K562 (cell line): Measurements from ENCODE around the gene PCBP4. TPM values are rescaled to one million over a fixed set of nuclear protein-coding genes. Genes with fewer than 3 reads are reported as not detected.

ENCODE experiments used
- CEBPB ChIP-seq: fragments of 450-650 bp; IDR thresholded peaks from 2 replicates; pipeline ENCODE4 v1.6.1; 2016; ENCODE audit warnings: missing genetic modification characterization, missing compliant biosample characterization
- CHD2 ChIP-seq: IDR thresholded peaks from 2 replicates; pipeline ENCODE4 v1.6.1; 2011; ENCODE audit warnings: low read depth, low read length
- GABPB1 ChIP-seq: sonication (generic); formaldehyde crosslinking; IDR thresholded peaks from 2 replicates; pipeline ENCODE4 v1.8.0; 2022; ENCODE audit warnings: mild to moderate bottlenecking, missing genetic modification reagents
- HNRNPK ChIP-seq: fragments of 200-400 bp; formaldehyde crosslinking; IDR thresholded peaks from one replicate; pipeline ENCODE4 v1.6.1; 2018; ENCODE audit warnings: mild to moderate bottlenecking, low read depth, low read length; ENCODE audit not compliant: poor library complexity, severe bottlenecking
- NFATC3 ChIP-seq: fragments of 450-650 bp; IDR thresholded peaks from 2 replicates; pipeline ENCODE4 v1.6.1; 2017; ENCODE audit warnings: mild to moderate bottlenecking
- TRIM24 ChIP-seq, 2 experiments: fragments of 450-650 bp; IDR thresholded peaks; 2 replicates each; pipeline ENCODE4 v1.6.1; 2016
- ZNF764 ChIP-seq: fragments of 250-450 bp; sonication (Bioruptor Pico); IDR thresholded peaks from 2 replicates; pipeline ENCODE4 v1.4.0; 2020; ENCODE audit warnings: low read depth, mild to moderate bottlenecking, moderate library complexity
- polyA plus RNA-seq, 8 experiments: library from polyadenylated mRNA; depleted of rRNA in 4 of 8; stranded (reverse) in 5 of 8; unstranded in 3 of 8; fragments of >200 nt; fragmentation: Nextera tagmentation in 2 of 8; fragmentation: Illumina TruSeq in 1 of 8; extraction: Ambion mirVana in 2 of 8; extraction: Trizol in 1 of 8; gene quantifications; 2 replicates each; pipeline versions ENCODE4 v1.2.1 to v1.2.3, GENCODE V29; 2011 to 2014; ENCODE audit warnings: inconsistent platforms in 1 of 8, missing spikeins in 1 of 8
- total RNA-seq, 7 experiments: library from RNA; depleted of rRNA in 6 of 7; stranded (reverse); fragments of >200 nt in 6 of 7; fragmentation: Illumina TruSeq in 2 of 7; extraction: Trizol in 2 of 7; gene quantifications; 2 replicates each; pipeline versions ENCODE4 v1.2.1 to v1.2.3, GENCODE V29; 2011 to 2021; ENCODE audit warnings: low replicate concordance in 1 of 7
- TF ChIP-seq, protein P1 (sequence below): fragments of 250-450 bp; sonication (Bioruptor Pico); IDR thresholded peaks from 2 replicates; pipeline ENCODE4 v1.4.0; 2020; ENCODE audit warnings: mild to moderate bottlenecking, moderate library complexity
- TF ChIP-seq, protein P2 (sequence below): fragments of 450-650 bp; formaldehyde crosslinking; IDR thresholded peaks from 2 replicates; pipeline ENCODE4 v1.4.0; 2022; ENCODE audit warnings: mild to moderate bottlenecking, moderate library complexity

PCBP4 gene
- total and polyA plus RNA-seq, 9 of the 15 experiments (the other 6 are each of a cell fraction or from before 2014, with no cell fraction given): 0.06 to 5.8 (median 2.6) TPM

GRCh38 chr3:51995346-51996163, 28.3 kb upstream of the PCBP4 start, which contains the start of gene RPL29 (continued):
- TF ChIP-seq, protein P1, sequence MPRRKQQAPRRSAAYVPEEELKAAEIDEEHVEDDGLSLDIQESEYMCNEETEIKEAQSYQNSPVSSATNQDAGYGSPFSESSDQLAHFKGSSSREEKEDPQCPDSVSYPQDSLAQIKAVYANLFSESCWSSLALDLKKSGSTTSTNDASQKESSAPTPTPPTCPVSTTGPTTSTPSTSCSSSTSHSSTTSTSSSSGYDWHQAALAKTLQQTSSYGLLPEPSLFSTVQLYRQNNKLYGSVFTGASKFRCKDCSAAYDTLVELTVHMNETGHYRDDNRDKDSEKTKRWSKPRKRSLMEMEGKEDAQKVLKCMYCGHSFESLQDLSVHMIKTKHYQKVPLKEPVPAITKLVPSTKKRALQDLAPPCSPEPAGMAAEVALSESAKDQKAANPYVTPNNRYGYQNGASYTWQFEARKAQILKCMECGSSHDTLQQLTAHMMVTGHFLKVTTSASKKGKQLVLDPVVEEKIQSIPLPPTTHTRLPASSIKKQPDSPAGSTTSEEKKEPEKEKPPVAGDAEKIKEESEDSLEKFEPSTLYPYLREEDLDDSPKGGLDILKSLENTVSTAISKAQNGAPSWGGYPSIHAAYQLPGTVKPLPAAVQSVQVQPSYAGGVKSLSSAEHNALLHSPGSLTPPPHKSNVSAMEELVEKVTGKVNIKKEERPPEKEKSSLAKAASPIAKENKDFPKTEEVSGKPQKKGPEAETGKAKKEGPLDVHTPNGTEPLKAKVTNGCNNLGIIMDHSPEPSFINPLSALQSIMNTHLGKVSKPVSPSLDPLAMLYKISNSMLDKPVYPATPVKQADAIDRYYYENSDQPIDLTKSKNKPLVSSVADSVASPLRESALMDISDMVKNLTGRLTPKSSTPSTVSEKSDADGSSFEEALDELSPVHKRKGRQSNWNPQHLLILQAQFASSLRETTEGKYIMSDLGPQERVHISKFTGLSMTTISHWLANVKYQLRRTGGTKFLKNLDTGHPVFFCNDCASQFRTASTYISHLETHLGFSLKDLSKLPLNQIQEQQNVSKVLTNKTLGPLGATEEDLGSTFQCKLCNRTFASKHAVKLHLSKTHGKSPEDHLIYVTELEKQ (CRISPR knock-in tag): no peak
- TF ChIP-seq GABPB1 (CRISPR knock-in tag) (peak; percentile 99), NFATC3 (0 out of 2 replicates have a peak, but pooled peaks have one; percentile 56), CHD2 (no peak), CEBPB (tag) (no peak), HNRNPK (no peak), TRIM24 (IDR thresholded peaks at IDR 0.05) (peak in 1 of 2 experiments; percentile 97; a peak in 2 of 4 replicates), ZNF764 (CRISPR knock-in tag) (no peak)
- TF ChIP-seq, protein P2, sequence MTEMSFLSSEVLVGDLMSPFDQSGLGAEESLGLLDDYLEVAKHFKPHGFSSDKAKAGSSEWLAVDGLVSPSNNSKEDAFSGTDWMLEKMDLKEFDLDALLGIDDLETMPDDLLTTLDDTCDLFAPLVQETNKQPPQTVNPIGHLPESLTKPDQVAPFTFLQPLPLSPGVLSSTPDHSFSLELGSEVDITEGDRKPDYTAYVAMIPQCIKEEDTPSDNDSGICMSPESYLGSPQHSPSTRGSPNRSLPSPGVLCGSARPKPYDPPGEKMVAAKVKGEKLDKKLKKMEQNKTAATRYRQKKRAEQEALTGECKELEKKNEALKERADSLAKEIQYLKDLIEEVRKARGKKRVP (CRISPR knock-in tag): 0 out of 2 replicates have a peak, but pooled peaks have one; percentile 36
